Activated naive CD8-positive, alpha-beta T cell (primary cell): ENCODE data around the gene COX8A.

Experiments used
- H3K27ac Mint-ChIP-seq: one replicate; pipeline ENCODE4 v1.8.0; 2021; ENCODE audit warnings: mixed read lengths
- H3K27me3 Mint-ChIP-seq: one replicate; pipeline ENCODE4 v1.8.0; 2021; ENCODE audit warnings: mixed read lengths
- H3K36me3 Mint-ChIP-seq: one replicate; pipeline ENCODE4 v1.8.0; 2021; ENCODE audit warnings: mixed read lengths
- H3K4me1 Mint-ChIP-seq: one replicate; pipeline ENCODE4 v1.8.0; 2021; ENCODE audit warnings: low read depth, mixed read lengths
- H3K4me3 Mint-ChIP-seq: one replicate; pipeline ENCODE4 v1.8.0; 2021; ENCODE audit warnings: mild to moderate bottlenecking, mixed read lengths
- H3K9me3 Mint-ChIP-seq: one replicate; pipeline ENCODE4 v1.8.0; 2021; ENCODE audit warnings: low read depth, mixed read lengths

Gene COX8A, protein sequence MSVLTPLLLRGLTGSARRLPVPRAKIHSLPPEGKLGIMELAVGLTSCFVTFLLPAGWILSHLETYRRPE

DNA sequence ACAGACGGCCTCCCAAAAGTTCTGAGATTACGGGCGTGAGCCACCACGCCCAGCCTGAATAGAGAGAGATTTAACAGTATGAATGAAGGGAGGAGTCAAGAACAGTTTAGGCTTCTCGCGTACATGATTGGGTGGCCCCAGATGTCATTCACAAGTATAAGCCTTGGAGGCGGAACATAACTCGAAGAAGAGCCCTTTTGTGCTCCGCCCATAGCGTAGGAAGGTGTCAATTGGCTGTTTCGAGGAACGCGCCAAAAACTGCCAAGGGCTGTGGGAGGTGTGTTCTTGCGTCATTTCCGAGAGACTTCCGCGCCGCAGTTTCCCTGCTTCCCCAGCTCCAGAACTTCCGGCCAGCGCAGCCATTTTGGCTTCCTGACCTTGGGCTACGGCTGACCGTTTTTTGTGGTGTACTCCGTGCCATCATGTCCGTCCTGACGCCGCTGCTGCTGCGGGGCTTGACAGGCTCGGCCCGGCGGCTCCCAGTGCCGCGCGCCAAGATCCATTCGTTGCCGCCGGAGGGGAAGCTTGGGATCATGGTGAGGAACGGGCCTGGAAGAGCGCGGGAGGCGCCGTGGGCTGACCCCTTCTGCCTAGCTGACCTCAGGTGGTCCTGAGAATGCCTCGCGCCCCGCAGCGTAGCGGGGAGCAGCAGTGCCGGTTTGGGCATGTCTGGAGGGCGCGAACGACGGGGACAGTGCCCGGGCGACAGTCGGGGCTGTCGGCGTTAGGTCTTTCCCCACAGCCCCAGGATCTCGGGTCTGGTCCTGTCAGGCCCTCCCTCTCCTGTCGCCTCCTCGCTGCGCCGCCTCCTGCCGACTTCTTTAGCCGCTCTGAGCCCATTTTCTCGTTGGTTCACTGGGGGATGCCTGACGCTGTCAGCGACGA, at the start of gene COX8A:
COX8A (plus strand) TSS at position 362 of the 885 bp plus-strand sequence; CDS start at position 423, 61 bp downstream.
- H3K4me3 Mint-ChIP-seq: peak within 1 kb of the TSS; percentile 100
- H3K27me3 Mint-ChIP-seq: no peaks in the 10 kb centered on the region
- peaks cover 25% of the 10 kb centered on the region for H3K4me1 Mint-ChIP-seq
- H3K27ac Mint-ChIP-seq: peak within 1 kb of the TSS; percentile 99
- H3K9me3 Mint-ChIP-seq: no peaks in the 10 kb centered on the region
- H3K36me3 Mint-ChIP-seq: no peaks in the 10 kb centered on the region

GRCh38 chr11:63929616-63930015, 44.8 kb upstream of the COX8A start:
- Mint-ChIP-seq H3K4me3 (no peak overlapping the region), H3K27ac (no peak overlapping the region), H3K36me3 (no peaks in the 10 kb centered on the region)

GRCh38 chr11:63931045-63931444, 43.4 kb upstream of the COX8A start:
- no peak overlapping the region for H3K27ac Mint-ChIP-seq
- H3K4me1 Mint-ChIP-seq: no peaks in the 10 kb centered on the region
- no peaks in the 10 kb centered on the region for H3K36me3 Mint-ChIP-seq
- H3K4me3 Mint-ChIP-seq: no peak overlapping the region
- no peaks in the 10 kb centered on the region for H3K27me3 Mint-ChIP-seq
- H3K9me3 Mint-ChIP-seq: no peaks in the 10 kb centered on the region

More at GRCh38 chr11:63929616-63930015, 44.8 kb upstream of the COX8A start:
- no peaks in the 10 kb centered on the region for H3K4me1 Mint-ChIP-seq
- H3K9me3 Mint-ChIP-seq: no peaks in the 10 kb centered on the region
- H3K27me3 Mint-ChIP-seq: no peaks in the 10 kb centered on the region

DNA sequence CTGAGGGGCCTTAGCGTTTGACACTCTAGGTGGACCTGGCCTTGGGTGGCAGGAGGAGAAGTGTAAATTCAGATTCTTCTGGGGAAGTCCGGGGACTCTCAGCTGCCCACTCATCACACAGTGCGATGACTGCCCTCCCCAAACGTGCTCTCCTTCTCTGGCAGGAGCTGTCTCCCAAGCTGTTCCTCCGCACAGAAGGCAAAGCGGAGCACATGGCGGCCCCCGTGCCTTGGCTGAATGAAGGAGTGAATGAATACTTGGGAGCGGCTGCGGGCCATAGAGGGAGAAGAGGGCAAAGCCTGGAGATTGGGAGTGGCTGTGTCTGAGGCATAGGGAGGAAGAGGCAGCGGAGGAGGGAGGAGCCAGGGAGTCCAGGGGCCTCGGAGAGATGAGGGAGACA, 42.5 kb upstream of the COX8A start:
- Mint-ChIP-seq H3K27me3 (no peaks in the 10 kb centered on the region), H3K27ac (no peak overlapping the region)

DNA sequence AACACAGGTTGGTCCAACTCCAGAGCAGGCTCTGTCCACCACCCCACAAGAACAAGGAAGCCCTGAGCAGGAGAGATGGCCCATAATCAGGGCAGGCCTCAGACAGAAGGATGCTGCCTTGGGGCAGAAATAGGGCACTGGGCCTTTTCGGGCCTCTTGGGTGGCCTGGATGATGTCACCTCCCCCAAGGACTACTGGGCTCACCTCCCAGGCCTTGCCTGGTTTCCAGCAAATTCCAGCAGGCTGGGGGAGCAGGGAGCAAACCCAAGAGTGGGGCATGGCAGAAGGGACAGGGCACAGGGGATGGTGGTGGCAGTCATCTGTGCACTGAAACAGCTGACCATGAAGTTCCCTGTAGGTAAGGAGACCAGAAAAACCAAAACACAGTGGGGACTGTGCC, 41.0 kb upstream of the COX8A start:
- H3K27ac Mint-ChIP-seq: no peak overlapping the region
- no peaks in the 10 kb centered on the region for H3K36me3 Mint-ChIP-seq
- H3K4me3 Mint-ChIP-seq: no peak overlapping the region
- no peaks in the 10 kb centered on the region for H3K9me3 Mint-ChIP-seq
- no peaks in the 10 kb centered on the region for H3K27me3 Mint-ChIP-seq
- H3K4me1 Mint-ChIP-seq: peaks cover 6% of the 10 kb centered on the region

More for the DNA sequence above, 42.5 kb upstream of the COX8A start:
- Mint-ChIP-seq H3K4me3 (no peak overlapping the region), H3K4me1 (no peaks in the 10 kb centered on the region), H3K9me3 (no peaks in the 10 kb centered on the region), H3K36me3 (no peaks in the 10 kb centered on the region)

DNA sequence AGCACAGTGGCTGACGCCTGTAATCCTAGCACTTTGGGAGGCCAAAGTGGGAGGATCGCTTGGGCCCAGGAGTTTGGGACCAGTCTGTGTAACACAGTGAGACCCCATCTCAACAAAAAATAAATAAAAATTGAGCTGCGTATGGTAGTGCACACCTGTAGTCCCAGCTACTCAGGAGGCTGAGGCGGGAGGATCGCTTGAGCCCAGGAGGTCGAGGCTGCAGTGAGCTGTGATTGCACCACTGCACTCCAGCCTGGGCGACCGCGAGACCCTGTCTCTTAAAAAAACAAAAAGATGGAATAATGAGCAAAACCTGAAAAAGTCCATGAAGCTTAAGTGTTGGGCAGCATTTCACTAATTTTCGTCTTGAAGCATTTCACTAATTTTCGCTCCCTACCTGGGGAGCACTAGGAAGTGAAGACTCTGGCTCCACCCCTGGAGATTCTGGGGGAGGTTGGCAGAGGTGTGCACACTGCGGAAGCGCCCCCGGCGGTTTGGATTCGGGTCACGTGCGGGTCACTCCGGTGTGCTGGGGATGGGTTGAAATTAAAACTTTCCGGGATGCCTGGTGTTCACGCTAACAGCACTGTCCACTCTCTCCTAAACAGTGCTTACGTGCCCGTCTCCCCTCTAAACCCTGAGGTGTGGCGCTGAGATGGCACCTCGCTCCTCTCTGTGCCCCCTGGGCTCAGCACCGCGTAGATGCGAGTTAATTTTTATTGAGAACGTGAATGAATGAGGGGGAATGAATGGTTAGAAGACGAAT, 36.5 kb upstream of the COX8A start:
- Mint-ChIP-seq H3K36me3 (no peaks in the 10 kb centered on the region), H3K9me3 (no peaks in the 10 kb centered on the region), H3K4me1 (peaks cover 24% of the 10 kb centered on the region), H3K27me3 (no peaks in the 10 kb centered on the region), H3K27ac (peak overlapping the region; percentile 90), H3K4me3 (peak overlapping the region; percentile 97)

DNA sequence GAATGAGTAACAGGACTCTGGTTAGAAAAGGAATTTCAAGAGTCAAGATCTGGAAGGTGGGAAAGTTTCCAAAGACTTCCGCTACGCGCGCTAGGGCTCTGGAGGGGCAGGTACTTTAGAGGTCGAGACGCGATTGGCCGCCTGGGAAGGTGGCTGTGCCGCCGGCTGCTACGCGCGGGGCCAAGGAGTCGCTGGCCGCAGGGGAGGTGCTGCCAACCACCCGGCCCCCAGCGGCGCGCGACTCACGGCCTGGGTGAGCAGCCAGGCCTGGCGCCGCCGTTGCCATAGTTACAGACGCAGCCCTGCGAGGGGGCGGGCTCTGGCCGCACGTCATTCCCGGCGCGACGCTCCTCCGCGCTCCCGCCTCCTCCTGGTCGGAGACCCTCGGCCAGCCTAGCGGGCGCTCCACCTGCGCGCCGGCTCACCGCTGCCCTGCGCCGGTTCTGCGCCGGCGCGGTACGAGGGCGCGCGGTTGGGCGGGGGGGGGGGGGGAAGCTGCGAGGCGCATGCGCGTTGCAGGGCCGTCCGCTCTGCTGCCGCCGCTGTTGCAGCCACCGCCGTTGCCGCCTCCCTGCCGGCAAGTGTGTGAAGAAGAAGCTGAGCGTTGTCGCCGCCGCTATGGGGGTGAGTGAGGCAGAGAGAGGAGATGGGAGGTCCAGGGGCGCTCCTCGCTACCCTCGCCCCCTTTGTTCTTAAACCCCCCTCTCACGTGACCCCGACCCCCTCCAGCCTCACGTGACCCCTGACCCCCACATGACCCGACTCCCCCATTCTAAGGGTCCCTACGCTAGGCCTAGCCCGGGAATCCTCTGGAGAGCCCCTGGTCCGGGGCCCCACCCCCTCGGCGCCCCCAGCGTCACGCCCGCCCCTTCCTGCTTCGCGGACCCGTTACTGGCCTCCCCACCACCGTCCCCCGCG, 35.7 kb upstream of the COX8A start, which contains the start of gene NAA40:
NAA40 (plus strand) TSS at position 524 of the 918 bp plus-strand sequence; CDS start at position 619, 95 bp downstream.
- H3K36me3 Mint-ChIP-seq: no peaks in the 10 kb centered on the region
- no peaks in the 10 kb centered on the region for H3K9me3 Mint-ChIP-seq
- peaks cover 24% of the 10 kb centered on the region for H3K4me1 Mint-ChIP-seq
- peak within 1 kb of the TSS; percentile 97 for H3K4me3 Mint-ChIP-seq
- no peaks in the 10 kb centered on the region for H3K27me3 Mint-ChIP-seq
- H3K27ac Mint-ChIP-seq: peak within 1 kb of the TSS; percentile 90

- H3K27me3 Mint-ChIP-seq: no peaks in the 10 kb centered on the region
- H3K36me3 Mint-ChIP-seq: no peaks in the 10 kb centered on the region
- peaks cover 26% of the 10 kb centered on the region for H3K4me1 Mint-ChIP-seq
- peak overlapping the region; percentile 90 for H3K4me3 Mint-ChIP-seq
- H3K9me3 Mint-ChIP-seq: no peaks in the 10 kb centered on the region
- H3K27ac Mint-ChIP-seq: peak overlapping the region; percentile 54
Observed at GRCh38 chr11:63939397-63939891, 35.0 kb upstream of the COX8A start.

GRCh38 chr11:63940786-63941185, 33.6 kb upstream of the COX8A start:
- H3K4me1 Mint-ChIP-seq: peaks cover 26% of the 10 kb centered on the region
- H3K27ac Mint-ChIP-seq: no peak overlapping the region
- peak overlapping the region; percentile 90 for H3K4me3 Mint-ChIP-seq
- no peaks in the 10 kb centered on the region for H3K9me3 Mint-ChIP-seq
- no peaks in the 10 kb centered on the region for H3K36me3 Mint-ChIP-seq
- H3K27me3 Mint-ChIP-seq: no peaks in the 10 kb centered on the region

DNA sequence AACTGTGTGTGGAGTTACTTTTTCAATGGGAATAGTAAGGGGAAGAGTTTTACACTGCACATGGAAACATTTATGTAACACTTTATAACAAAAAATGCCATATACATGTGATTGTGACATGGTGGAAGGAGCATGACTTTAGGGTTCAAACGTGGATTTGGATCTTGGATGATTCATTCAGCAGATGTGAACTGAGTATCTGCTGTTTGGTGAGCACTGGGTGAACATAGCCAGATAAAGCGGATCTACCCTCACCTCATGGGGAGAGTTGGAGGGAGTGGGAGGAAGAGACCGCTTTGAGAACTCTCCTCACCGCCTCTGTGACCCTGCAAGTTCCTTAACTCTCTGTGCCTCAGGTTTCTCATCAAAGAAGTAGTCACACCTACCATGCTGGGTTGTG, 32.5 kb upstream of the COX8A start:
- H3K27me3 Mint-ChIP-seq: no peaks in the 10 kb centered on the region
- no peak overlapping the region for H3K4me3 Mint-ChIP-seq
- H3K4me1 Mint-ChIP-seq: peaks cover 26% of the 10 kb centered on the region
- no peak overlapping the region for H3K27ac Mint-ChIP-seq
- H3K9me3 Mint-ChIP-seq: no peaks in the 10 kb centered on the region
- no peaks in the 10 kb centered on the region for H3K36me3 Mint-ChIP-seq

DNA sequence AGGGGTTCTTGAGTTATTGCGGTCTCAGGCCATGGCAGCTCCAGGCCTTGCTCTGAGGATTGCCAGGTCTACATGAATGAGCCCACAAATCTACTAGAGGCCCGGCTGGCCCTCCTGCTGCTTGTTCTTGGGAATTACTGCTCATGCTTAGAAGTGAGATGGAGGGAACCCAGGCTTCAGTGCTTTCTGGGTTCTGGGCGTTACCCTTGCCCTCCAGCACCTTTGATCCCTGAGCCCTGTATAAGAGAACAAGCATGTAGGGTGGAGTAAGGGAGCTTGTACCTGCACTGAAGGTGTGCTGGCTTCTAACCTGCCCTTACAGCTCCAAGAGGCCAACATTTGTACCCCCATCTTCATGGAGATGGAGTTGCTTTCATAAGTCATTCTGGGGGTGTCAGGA, 31.6 kb upstream of the COX8A start:
- peaks cover 24% of the 10 kb centered on the region for H3K4me1 Mint-ChIP-seq
- no peaks in the 10 kb centered on the region for H3K27me3 Mint-ChIP-seq
- H3K4me3 Mint-ChIP-seq: no peak overlapping the region
- no peaks in the 10 kb centered on the region for H3K36me3 Mint-ChIP-seq
- H3K27ac Mint-ChIP-seq: no peak overlapping the region
- no peaks in the 10 kb centered on the region for H3K9me3 Mint-ChIP-seq

DNA sequence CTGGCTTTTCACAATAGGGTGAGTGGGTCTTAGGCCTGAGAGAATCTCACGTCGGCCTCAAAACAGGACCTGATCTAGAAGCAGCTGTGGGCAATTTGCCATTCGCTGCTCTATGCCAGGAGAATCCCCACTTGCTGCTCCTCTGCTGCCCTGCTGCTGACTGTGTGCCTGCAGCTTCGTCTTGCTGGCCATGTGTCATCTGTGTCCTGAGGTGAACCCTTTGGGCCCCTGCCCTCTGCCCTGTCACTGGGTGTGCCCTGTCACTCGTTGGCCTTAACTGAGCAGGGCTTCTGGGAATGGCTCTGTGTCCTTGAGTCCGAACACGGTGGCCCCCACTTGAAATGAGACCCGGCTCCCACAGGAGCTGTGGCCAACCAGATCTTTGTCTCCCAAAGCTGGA, 29.4 kb upstream of the COX8A start:
- Mint-ChIP-seq H3K4me3 (no peak overlapping the region), H3K4me1 (peaks cover 16% of the 10 kb centered on the region), H3K9me3 (no peaks in the 10 kb centered on the region), H3K36me3 (no peaks in the 10 kb centered on the region), H3K27ac (no peak overlapping the region), H3K27me3 (no peaks in the 10 kb centered on the region)

GRCh38 chr11:63945477-63946163, 28.8 kb upstream of the COX8A start:
- Mint-ChIP-seq H3K27ac (no peak overlapping the region), H3K36me3 (no peaks in the 10 kb centered on the region), H3K9me3 (no peaks in the 10 kb centered on the region), H3K4me3 (no peak overlapping the region), H3K27me3 (no peaks in the 10 kb centered on the region), H3K4me1 (peaks cover 12% of the 10 kb centered on the region)
